Smooth muscle cell (in vitro differentiated cells): ENCODE data around the gene TRMT11. TPM values are rescaled to one million over a fixed set of nuclear protein-coding genes. Genes with fewer than 3 reads are reported as not detected.
"Not testable (repeated sequence)": the region's sequence is repeated elsewhere in the genome, so short reads cannot be mapped to it uniquely, and the experiment has no call there.

ENCODE experiments used
- DNase-seq: peaks from one replicate; lab custom pipeline; 2025; ENCODE audit not compliant: unreplicated experiment; lab: John Stamatoyannopoulos, UW
- H2AFZ ChIP-seq: fragments of 200-600 bp; sonication (generic); 2 replicates; pipeline ENCODE4 v1.6.0; 2016; ENCODE audit warnings: antibody characterized with exemption, low read depth, mild to moderate bottlenecking
- H3F3A ChIP-seq: fragments of 200-600 bp; sonication (generic); 2 replicates; pipeline ENCODE4 v1.6.0; 2017; ENCODE audit warnings: antibody characterized with exemption, low read depth
- H3K27ac ChIP-seq: fragments of 200-600 bp; sonication (generic); 2 replicates; pipeline ENCODE4 v1.5.1; 2016; ENCODE audit warnings: low read depth, mild to moderate bottlenecking
- H3K27me3 ChIP-seq: fragments of 200-600 bp; sonication (generic); 2 replicates; pipeline ENCODE4 v1.6.1; 2016; ENCODE audit warnings: low read depth, mild to moderate bottlenecking
- H3K36me3 ChIP-seq: fragments of 200-600 bp; sonication (generic); 2 replicates; pipeline ENCODE4 v1.5.1; 2016; ENCODE audit warnings: low read depth
- H3K4me1 ChIP-seq: fragments of 200-600 bp; sonication (generic); 2 replicates; pipeline ENCODE4 v1.5.1; 2016; ENCODE audit warnings: low read depth
- H3K4me2 ChIP-seq: fragments of 200-600 bp; sonication (generic); 2 replicates; pipeline ENCODE4 v1.6.0; 2016; ENCODE audit warnings: mild to moderate bottlenecking
- H3K4me3 ChIP-seq: fragments of 200-600 bp; sonication (generic); 2 replicates; pipeline ENCODE4 v1.5.1; 2016; ENCODE audit warnings: mild to moderate bottlenecking
- H3K79me2 ChIP-seq: fragments of 200-600 bp; sonication (generic); 2 replicates; pipeline ENCODE4 v1.6.0; 2016; ENCODE audit warnings: low read depth, mild to moderate bottlenecking
- H3K9ac ChIP-seq: fragments of 200-600 bp; sonication (generic); 2 replicates; pipeline ENCODE4 v1.6.0; 2016; ENCODE audit warnings: low read depth
- H3K9me3 ChIP-seq: fragments of 200-600 bp; sonication (generic); replicated peaks from 2 replicates; pipeline ENCODE4 v1.5.1; 2016; ENCODE audit warnings: low read depth
- H4K20me1 ChIP-seq: fragments of 200-600 bp; sonication (generic); 2 replicates; pipeline ENCODE4 v1.6.0; 2016; ENCODE audit warnings: low read depth
- WGBS: methylation state at CpG from one replicate; pipeline ENCODE4 v1.1.7; 2016; ENCODE audit warnings: low lambda C conversion rate; 5-methylcytosine and 5-hydroxymethylcytosine counted together
- polyA plus RNA-seq: library from polyadenylated mRNA; unstranded; fragments of >200 nt; fragmentation: Nextera tagmentation; extraction: Ambion mirVana; gene quantifications from 2 replicates; pipeline ENCODE4 v1.2.1, GENCODE V29; 2016
- total RNA-seq: library from RNA; depleted of rRNA; stranded (reverse); fragments of >200 nt; gene quantifications from 2 replicates; pipeline ENCODE4 v1.2.3, GENCODE V29; 2014
- TF ChIP-seq, protein P1 (sequence below): fragments of 200-600 bp; sonication (generic); IDR thresholded peaks from 2 replicates; pipeline ENCODE4 v1.5.1; 2017; ENCODE audit warnings: borderline replicate concordance, mild to moderate bottlenecking, antibody characterized with exemption; ENCODE audit not compliant: insufficient read depth, poor library complexity, severe bottlenecking

TRMT11 gene
- total and polyA plus RNA-seq, 2 experiments from 2014 or later = 12.8 to 21.6 TPM

DNA sequence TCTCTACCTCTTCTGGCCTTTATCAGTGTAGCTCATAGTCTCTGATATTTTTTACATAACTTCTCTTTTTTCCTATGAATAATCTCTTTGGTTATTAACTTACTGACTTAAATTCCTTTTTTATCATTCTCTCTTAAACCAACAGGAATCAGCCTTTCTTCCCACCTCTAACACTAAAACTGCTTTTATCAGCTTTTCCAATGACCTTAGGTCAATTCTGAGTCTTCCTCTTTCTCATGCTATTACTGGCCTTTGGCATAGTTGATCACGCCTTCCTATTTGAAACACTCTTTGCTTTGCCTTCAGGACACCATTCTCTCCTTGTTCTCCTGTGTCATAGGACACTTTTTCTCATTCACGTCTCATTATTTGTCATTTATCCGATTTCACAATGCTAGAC lies 37.9 kb upstream of the TRMT11 start:
- H3K4me2 ChIP-seq = peak overlapping the region; percentile 27
- WGBS = 92% methylated on average over 3 of the region's 3 CpGs
- H3K36me3 ChIP-seq = no peaks in the 10 kb centered on the region
- H4K20me1 ChIP-seq = no peaks in the 10 kb centered on the region
- H3K27me3 ChIP-seq = no peaks in the 10 kb centered on the region
- H3K9me3 ChIP-seq = no peaks in the 10 kb centered on the region
- H3K4me3 ChIP-seq = no peak overlapping the region
- peaks cover 26% of the 10 kb centered on the region for H3K4me1 ChIP-seq
- H3K27ac ChIP-seq = peak overlapping the region; percentile 94
- TF ChIP-seq, protein P1, sequence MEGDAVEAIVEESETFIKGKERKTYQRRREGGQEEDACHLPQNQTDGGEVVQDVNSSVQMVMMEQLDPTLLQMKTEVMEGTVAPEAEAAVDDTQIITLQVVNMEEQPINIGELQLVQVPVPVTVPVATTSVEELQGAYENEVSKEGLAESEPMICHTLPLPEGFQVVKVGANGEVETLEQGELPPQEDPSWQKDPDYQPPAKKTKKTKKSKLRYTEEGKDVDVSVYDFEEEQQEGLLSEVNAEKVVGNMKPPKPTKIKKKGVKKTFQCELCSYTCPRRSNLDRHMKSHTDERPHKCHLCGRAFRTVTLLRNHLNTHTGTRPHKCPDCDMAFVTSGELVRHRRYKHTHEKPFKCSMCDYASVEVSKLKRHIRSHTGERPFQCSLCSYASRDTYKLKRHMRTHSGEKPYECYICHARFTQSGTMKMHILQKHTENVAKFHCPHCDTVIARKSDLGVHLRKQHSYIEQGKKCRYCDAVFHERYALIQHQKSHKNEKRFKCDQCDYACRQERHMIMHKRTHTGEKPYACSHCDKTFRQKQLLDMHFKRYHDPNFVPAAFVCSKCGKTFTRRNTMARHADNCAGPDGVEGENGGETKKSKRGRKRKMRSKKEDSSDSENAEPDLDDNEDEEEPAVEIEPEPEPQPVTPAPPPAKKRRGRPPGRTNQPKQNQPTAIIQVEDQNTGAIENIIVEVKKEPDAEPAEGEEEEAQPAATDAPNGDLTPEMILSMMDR = no peak
- H3F3A ChIP-seq = peaks cover 35% of the 10 kb centered on the region
- no peak overlapping the region for H3K9ac ChIP-seq
- no peak overlapping the region for H2AFZ ChIP-seq
- H3K79me2 ChIP-seq = no peaks in the 10 kb centered on the region
- no peak for DNase-seq

DNA sequence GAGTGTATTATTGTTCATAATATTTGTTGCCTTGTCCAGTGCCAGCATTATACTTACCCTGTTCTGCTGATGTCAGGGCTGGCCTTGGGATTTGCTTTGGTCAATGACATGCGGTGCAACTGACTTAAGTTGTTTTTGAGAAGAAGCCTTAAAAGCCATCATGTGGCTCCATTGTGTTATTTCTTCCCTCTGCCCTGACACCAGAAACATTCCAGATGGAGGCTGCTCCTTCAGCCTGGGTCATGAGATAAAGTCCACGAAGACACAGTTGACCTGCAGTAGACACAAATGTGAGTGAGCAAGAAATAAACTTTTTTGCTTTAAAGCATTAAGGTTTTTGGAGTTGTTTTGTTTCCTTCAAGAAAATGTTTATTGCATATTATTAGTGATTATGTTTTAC lies 37.3 kb upstream of the TRMT11 start:
- Histone ChIP-seq H3K9ac (no peak overlapping the region), H3K9me3 (no peaks in the 10 kb centered on the region), H3K4me2 (no peak overlapping the region), H2AFZ (no peak overlapping the region), H4K20me1 (no peaks in the 10 kb centered on the region), H3K36me3 (no peaks in the 10 kb centered on the region), H3K27ac (peak overlapping the region; percentile 94), H3K4me3 (no peak overlapping the region), H3F3A (peaks cover 29% of the 10 kb centered on the region), H3K27me3 (no peaks in the 10 kb centered on the region), H3K4me1 (peaks cover 23% of the 10 kb centered on the region), H3K79me2 (no peaks in the 10 kb centered on the region)
- TF ChIP-seq, protein P1 = no peak
- WGBS = 61% methylated on average over 2 of the region's 2 CpGs
- DNase-seq = no peak

DNA sequence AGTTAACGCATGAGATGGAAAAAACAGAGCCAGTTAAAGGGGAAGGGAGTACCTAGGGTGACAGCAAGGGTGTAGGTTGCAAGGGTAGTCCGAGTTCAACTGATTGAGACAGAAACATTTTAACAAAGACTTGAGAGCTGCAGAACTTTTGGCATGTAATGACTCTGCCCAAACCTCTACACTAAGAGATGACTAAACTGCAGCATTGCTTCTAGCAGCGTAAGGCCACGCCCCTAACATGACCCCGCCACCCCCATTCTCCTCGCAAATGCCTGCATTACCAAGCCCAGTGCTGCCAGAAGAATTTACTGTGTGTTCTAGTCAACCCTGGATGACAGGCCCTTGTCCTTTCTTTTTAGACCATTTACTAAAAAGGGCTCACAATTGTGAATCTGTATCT lies 36.0 kb upstream of the TRMT11 start:
- Histone ChIP-seq H2AFZ (no peak overlapping the region), H3K27me3 (no peaks in the 10 kb centered on the region), H3K27ac (peak overlapping the region; percentile 60), H3K79me2 (no peaks in the 10 kb centered on the region), H3K9ac (no peak overlapping the region), H3K9me3 (no peaks in the 10 kb centered on the region), H3K36me3 (no peaks in the 10 kb centered on the region), H4K20me1 (no peaks in the 10 kb centered on the region), H3K4me1 (peaks cover 11% of the 10 kb centered on the region), H3K4me2 (peak overlapping the region; percentile 32), H3K4me3 (no peak overlapping the region), H3F3A (peaks cover 17% of the 10 kb centered on the region)
- DNase-seq = no peak
- 41% methylated on average over 6 of the region's 6 CpGs for WGBS
- TF ChIP-seq, protein P1 = no peak

GRCh38 chr6:125950716-125951115 lies 35.6 kb upstream of the TRMT11 start:
- Histone ChIP-seq H3F3A (peaks cover 13% of the 10 kb centered on the region), H2AFZ (peak overlapping the region; percentile 46), H3K27ac (peak overlapping the region; percentile 60), H3K4me2 (peak overlapping the region; percentile 32)
- not testable (repeated sequence) for H3K36me3 ChIP-seq, H3K79me2 ChIP-seq, H3K4me1 ChIP-seq, H4K20me1 ChIP-seq, H3K27me3 ChIP-seq, H3K9me3 ChIP-seq, H3K9ac ChIP-seq, DNase-seq, H3K4me3 ChIP-seq
- 75% methylated on average over 6 of the region's 6 CpGs for WGBS
